Measurements from ENCODE around the gene BRINP3.

The BRINP3 gene

DNA sequence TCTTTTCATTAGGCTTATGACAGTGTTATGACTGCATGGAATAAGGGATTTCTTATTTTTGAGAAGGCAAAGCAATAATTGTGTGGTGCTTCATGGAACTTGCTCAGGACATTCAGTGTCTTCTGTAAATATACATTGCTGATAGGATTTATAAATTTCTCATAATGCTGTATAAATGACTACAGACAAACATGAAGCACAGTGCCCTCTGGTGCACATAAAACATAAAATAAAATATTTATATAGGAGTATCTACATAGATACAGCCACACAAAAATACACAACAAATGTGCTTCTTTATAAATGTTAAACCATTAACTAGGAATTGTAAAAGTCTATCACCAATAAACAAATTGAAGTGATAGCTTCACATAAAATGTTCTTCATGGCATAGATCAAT is 24.1 kb downstream of the BRINP3 start:
- no peak for DNase-seq (ENCODE audit: low read depth in 2 of 2, low spot score in 1 of 2)

DNA sequence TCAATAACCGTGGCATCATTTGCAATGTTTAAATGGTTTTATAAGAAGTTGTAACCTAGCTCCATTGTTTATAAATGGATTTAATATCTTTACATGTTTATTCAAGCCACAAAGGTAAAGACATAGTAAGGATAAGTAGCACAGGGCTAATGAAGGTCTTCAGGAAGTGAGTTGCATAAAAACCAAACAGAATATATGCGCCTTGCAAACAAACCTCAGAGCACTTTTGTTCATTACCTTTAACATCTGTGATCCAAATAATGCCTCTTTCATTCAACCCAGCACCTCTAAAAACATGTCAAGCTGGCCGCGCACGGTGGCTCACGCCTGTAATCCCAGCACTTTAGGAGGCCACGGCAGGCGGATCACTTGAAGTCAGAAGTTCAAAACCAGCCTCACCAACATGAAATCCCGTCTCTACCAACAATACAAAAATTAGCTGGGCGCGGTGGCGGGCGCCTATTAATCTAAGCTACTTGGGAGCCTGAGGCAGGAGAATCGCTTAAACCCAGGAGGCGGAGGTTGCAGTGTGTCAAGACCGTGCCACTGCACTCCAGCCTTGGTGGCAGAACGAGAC is 25.3 kb downstream of the BRINP3 start:
- DNase-seq (ENCODE audit: low read depth in 2 of 2, low spot score in 1 of 2) = no peak

DNA sequence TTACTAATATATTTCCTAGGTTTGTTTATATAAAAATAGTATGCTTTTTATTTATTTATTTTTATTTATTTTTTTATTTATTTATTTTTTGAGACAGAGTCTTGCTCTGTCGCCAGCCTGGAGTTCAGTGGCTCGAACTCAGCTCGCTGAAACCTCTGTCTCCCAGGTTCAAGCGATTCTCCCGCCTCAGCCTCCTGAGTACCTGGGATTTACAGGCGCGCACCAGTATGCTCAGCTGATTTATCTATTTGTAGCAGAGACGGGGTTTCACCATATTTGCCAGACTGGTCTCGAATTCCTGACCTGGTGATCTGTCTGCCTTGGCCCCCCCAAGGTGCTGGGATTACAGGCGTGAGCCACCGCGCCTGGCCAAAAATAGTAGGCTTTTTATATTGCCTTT is 33.2 kb downstream of the BRINP3 start:
- DNase-seq (ENCODE audit: low read depth in 2 of 2, low spot score in 1 of 2) = no peak

DNA sequence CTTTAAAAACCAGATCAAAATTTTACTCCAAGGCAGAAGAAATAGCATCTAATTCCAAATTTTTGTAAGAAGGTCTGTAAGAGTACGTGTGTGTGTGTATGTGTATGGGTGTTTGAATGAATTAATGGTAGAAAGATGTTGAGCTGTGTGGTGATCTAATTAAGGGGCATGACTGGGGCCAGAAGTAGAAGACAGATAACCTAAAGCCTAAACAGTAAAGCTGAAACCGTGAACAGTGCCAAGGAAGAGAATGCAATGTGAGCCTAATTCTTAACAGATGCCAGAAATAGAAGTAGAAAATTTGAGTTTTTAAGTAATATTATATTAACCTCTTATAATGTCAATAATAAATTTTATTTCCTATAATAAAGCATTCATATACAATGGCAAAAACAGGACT is 38.2 kb downstream of the BRINP3 start:
- no peak for DNase-seq (ENCODE audit: low read depth in 2 of 2, low spot score in 1 of 2)

DNA sequence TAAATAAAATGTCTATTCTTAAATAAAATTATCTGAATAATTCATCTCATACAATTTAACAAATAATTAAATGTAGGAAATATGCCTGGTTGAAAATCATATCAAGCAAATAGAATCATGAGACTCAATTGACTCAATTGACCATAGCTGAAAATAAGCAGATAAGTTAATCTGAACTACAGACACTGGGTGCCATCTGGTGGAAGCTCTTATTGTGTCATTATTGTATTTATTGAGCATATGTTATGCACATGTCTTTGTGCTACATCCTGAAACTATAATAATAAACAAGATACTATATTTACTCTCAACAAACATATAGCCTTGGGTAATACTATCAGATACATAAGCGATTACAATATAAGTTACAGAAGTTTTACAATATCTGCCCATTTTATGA is 41.0 kb downstream of the BRINP3 start:
- DNase-seq (ENCODE audit: low read depth in 2 of 2, low spot score in 1 of 2) = no peak

DNA sequence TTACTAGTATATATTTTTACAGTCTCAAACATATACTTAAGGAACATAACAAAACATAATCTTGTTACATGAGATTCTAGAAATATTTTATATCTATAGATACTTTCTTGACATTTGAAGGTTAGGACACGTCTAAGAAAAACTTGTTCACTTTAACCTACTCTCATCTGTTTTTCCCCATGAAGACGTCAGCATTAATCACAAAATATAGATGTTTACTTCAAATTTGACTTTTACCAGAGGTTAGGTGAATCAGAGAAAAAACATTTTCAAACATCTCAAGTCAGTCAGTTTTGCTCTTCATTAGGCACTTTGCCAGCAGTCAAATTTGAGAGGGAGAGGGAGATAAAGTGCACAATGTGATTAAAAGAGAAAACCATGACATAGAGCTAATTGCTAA is 47.7 kb downstream of the BRINP3 start:
- no peak for DNase-seq (ENCODE audit: low read depth in 2 of 2, low spot score in 1 of 2)

DNA sequence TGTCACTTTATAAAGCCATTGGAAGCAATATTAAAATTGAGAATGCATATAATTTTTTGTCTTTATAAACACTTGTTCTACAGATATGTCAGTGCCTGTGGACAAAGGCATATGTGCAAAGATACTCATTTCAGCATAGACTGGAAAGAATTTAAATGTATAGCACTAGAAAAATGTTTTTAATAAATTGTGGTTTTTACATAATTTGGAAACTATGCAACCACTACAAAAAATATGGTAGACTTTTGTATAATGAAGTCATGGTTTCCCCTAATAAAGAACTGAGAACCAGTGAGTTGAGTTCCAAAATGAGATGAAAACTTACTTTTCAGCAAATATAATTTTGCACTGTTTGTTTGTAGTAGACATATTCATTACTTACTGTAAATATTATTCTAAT is 48.5 kb downstream of the BRINP3 start:
- DNase-seq (ENCODE audit: low read depth in 2 of 2, low spot score in 1 of 2) = no peak

DNA sequence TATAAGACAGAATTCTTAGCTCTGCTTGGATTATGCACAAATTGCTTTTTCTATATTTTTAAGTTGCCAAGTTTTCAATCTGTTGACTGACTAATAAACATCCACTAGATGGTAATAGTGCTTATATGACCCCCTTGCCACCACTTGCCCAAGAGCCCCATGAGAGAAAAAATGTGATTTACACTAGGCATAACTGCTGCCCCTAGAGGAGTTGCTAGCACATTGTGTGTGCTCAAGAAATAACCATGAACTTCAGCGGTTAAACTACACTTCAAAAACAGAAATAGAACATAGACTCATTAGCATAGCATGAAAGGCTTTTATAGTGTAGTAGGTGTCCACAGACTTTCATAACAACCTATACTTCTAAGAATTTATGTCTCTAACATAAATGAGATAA is 61.4 kb downstream of the BRINP3 start:
- DNase-seq (ENCODE audit: low read depth in 2 of 2, low spot score in 1 of 2) = no peak

DNA sequence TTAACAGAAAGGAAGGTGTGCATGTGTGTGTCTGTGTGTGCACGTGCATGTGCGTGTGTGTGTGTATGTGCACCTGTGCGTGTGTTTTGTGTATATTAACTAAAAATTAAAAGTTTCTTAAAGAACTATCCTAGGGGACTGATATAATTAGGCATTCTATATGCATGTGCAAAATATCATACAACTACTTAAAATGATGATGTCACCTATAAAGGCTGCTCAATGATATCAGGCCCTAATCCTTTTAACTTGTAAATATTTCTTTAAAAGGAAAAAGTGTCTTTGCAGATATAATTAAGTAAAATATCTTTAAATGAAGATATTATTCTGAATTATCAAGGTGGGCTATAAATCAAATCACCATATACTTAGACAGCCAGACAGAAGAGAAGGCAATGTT is 64.5 kb downstream of the BRINP3 start:
- no peak for DNase-seq (ENCODE audit: low read depth in 2 of 2, low spot score in 1 of 2)

DNA sequence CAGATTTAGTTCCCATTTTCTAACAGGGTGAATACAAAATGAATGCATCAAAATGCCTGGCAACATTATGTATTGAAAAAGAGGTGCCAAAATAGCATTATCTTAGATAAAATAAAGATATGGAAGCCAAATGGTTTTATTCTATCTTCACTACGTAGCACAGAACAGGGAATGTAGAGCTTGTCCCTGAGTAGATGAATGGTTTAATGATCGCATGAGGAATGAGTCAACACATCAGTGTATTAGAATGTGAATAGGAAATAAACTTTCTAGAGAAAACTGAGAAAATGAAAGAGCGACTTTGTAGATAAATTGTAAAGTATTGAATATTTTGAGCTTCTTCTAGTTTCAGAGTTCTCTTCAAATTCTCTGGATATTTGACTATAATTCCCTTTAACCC is 74.3 kb downstream of the BRINP3 start:
- DNase-seq (ENCODE audit: low read depth in 2 of 2, low spot score in 1 of 2) = no peak

DNA sequence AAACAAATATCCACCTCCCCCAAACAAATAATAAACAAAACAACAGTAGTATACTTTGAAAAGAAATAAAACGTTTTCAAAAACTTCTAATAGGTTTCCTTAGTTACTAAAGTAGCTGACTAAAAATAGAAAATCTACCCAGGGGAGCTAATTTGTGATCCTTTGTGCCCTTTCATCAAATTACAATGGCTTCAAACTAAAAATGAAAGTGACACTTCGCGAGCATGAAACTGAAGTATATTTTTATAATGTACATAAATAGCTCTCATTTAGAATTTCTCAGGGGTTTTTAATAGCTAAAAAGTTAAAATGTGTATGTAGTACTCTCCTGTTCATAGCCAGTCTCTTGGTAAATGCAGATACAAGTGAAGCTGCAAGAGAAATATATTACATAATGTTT is 78.4 kb downstream of the BRINP3 start:
- no peak for DNase-seq (ENCODE audit: low read depth in 2 of 2, low spot score in 1 of 2)

DNA sequence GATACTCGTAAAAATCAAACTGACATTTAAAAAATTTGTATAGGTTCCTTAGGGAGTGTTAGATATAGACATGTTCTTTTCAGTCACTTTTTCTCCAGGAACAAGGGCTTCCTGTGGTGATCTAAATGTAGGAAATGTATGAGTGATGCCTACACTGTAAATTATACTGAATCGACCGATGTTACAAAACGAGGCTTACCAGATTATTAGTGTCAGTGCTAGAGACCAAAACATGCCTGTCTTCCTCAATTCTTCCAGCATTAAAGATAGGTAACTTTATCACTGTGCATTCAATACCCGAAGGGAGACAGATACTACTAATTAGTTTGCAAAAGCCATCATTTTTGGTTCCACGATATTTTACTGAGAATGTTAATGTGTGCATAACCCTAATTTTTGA is 86.1 kb downstream of the BRINP3 start:
- no peak for DNase-seq (ENCODE audit: low read depth in 2 of 2, low spot score in 1 of 2)

DNA sequence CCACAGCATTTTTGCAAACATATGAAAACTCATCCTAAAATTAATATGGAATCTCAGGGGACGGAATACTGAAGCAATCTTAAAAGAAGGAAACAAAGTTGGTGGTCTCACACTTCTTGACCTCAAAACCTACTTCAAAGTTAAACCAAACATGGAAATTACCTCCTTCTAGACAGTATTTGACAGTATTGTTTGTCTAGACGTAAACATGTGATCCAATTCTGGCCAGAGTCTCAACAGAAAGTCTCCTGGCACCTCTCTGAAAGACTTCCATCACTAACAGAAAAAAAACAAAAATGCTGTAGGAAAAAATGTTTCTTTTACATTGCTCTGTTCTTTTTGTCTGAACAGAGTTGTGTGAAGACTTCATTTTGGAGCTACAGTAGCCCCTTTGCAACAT is 99.7 kb downstream of the BRINP3 start:
- DNase-seq (ENCODE audit: low read depth in 2 of 2, low spot score in 1 of 2) = no peak

DNA sequence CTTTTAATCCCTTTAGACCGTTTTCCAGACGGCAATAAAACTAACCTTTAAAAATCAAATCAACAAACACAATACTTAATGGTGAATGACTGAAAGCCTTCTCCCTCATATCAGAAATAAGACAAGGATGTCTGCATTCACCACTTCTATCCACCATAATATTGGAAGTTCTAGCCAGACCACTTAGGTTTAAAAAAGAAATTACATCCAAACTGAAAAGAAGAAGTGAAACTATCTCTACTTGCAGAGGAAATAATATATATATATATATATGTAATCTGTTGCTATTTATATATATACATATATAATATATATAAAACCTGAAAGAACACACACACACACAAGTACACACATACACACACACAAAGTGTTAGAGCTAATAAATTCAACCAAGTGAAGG is 100.4 kb downstream of the BRINP3 start:
- DNase-seq (ENCODE audit: low read depth in 2 of 2, low spot score in 1 of 2) = no peak

DNA sequence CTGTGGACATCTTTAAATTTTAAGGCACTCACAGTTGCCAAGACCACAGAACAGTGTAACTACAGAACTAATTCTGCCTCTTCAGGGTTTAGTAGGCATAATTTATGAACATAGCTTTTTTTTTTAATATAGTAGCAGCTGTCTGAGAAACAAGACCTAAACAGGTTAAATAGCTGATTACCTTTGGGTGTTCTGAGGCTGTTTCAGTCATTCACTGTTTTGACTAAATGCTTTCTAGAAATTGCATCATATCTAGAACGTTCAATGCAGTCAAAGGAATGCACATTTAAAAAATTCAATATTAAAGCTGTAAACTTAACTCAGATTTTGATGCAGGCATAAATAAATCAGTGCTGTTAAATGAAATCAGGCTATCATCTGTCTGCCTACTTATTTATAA is 101.6 kb downstream of the BRINP3 start:
- no peak for DNase-seq (ENCODE audit: low read depth in 2 of 2, low spot score in 1 of 2)

DNA sequence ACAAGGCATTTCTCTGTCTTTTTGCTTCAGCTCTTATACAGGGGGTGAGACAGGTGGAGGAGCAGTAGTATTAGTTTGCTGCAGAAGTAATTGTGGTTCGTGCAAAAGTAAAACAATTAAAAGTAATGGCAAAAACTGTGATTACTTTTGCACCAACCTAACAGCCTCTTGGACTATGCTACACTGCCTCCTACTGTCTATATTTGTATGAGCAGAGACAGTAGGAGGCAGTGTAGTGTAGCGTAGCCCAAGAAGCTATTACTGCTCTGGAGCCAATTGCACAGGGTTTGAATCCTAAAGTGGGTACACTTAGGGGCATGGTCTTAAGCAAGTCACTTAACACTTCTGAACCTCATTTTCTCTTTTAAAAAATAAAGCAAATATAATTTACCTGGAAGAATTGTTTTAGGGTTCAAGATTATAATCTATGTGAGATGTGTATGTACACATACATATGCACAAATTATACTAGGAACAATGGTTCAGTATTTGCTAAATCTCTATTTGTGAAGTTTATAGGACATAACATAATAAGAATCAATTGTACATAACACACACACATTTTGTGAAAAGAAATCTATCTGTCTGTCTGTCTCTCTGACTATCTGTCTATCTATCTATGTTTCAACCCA is 103.8 kb downstream of the BRINP3 start:
- no peak for DNase-seq (ENCODE audit: low read depth in 2 of 2, low spot score in 1 of 2)

DNA sequence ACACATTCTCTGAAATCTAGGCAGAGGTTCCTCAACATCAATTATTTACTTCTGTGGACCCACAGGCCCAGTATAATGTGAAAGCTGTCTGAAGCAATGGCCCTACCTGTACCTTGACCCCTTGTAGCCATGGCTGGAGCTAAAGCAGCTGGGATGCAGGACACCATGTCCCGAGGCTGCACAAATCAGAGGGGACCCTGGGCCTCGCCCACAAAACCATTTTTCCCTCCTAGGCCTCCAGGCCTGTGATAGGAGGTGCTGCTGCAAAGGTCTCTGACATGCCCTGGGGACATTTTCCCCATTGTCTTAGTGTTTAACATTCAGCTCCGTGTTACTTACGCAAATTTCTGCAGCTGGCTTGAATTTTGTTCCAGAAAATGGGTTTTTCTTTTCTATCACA is 110.5 kb downstream of the BRINP3 start:
- no peak for DNase-seq (ENCODE audit: low read depth in 2 of 2, low spot score in 1 of 2)

DNA sequence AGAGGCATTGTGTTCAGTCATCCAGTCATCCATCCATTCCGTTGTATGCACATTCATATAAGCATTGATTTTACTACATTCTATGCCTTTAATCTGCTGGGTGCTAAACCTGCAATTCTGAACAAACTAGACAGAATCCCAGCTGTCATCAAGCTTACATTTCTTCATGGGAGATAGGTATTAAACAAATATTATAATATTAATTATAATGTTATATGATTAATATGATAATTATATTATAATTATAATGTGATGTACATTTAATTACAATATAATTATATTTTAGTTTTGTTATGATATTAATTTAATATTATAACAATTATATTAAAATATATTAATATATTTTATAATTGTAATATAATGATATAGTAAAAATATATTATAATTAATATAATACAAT is 112.4 kb downstream of the BRINP3 start:
- DNase-seq (ENCODE audit: low read depth in 2 of 2, low spot score in 1 of 2) = no peak

DNA sequence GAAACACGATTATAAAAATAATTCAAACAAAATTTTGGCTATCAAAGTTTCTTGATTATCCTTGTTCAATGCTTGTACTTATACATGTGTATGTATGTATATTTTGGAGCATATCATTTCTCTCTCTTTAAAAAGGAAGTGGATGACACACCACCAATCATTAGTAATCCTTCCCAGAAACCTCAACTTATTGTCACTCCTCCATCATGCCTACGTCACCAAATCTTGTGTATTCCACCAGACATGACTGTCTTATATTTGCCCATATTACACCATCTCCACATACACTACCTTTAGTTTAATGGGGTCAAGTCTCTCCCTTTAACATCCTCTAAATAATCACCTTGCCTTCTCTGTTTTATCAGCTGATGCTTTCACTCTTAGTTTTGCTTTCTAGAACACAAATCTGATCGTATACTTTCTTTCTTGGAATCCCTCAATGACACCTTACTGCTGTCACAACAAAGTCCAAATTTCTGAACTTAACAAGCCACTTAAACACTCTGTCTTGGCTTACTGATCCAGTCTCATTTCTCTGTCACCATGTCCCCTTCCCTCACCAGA is 124.0 kb downstream of the BRINP3 start:
- DNase-seq (ENCODE audit: low read depth in 2 of 2, low spot score in 1 of 2) = no peak

DNA sequence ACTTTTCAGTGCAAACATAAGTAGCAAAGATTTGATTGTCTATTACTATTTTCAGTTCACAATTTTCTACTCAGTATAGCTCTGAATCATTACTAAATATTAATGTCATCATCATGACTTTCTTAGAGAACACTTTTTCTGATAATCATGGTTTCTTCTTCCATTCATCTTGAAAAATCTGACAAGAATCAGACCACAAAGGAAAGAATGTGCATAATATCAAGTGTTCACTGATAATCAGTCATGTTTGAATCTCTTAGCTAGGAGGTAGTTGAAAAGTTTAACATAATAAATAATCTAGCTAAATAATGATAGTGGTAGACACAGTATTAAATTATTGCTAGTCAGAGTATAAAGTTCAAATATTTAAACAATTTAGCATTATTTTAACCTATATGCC is 133.2 kb downstream of the BRINP3 start:
- no peak for DNase-seq (ENCODE audit: low read depth in 2 of 2, low spot score in 1 of 2)

DNA sequence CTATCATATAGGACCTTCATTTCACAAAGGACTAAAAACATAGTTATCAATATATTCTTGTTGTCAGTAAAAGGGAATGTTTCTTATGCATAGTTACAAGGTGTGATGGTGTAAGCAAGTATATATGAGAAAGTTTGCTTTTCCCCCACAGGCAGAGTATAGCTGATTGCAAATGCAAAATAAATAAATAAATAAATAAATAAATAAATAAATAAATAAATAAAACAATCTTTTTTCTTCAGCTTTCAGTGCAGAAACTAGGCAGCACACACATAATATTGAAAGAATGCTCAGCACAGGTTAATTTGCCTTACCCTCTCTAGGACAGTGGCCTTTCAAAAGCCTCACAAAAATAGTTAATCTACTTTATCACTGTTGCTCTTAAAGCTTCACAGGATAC is 138.8 kb downstream of the BRINP3 start:
- DNase-seq (ENCODE audit: low read depth in 2 of 2, low spot score in 1 of 2) = no peak

DNA sequence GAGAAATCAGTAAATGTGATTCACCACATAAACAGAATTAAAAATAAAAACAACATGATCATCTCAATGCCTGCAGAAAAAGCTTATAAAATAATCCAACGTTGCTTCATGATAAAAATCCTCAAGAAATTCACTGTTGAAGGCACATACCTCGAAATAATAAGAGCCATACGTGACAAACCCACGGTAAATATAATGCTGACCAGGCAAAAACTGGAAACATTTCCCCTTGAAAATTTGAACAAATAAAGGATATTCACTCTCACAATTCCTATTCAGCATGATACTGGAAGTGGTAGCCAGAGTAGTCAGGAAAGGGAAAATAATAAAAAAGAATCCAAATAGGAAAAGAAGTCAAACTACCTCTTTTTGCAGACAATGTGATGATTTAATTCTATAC is 148.8 kb downstream of the BRINP3 start:
- no peak for DNase-seq (ENCODE audit: low read depth in 2 of 2, low spot score in 1 of 2)

DNA sequence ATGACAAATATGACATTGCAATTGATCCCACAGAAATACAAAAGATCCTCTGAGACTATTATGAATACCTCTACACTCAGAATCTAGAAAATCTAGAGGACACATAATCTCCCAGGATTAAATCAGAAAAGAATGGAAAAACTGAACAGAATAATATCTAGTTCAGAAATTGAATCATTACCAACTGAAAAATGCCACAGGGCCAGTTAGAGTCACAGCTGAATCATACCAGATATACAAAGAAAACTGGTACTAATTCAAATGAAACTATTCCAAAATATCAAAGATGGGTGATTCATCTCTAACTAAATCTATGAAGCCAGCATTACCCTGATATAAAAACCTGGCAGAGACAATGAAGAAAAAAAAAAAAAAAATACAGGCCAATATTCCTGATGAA is 149.3 kb downstream of the BRINP3 start:
- DNase-seq (ENCODE audit: low read depth in 2 of 2, low spot score in 1 of 2) = no peak
